ENCODE measurements around the gene TMEM231. TPM values are rescaled to one million over a fixed set of nuclear protein-coding genes. Genes with fewer than 3 reads are reported as not detected.
A peak's percentile ranks its signal among the peaks of the same experiment; 100 is the strongest.

The TMEM231 gene
- total and polyA plus RNA-seq, 2 of the 8 experiments (the other 6 are each of a cell fraction or from before 2014, with no cell fraction given) = 8.3 to 26.7 TPM

DNA sequence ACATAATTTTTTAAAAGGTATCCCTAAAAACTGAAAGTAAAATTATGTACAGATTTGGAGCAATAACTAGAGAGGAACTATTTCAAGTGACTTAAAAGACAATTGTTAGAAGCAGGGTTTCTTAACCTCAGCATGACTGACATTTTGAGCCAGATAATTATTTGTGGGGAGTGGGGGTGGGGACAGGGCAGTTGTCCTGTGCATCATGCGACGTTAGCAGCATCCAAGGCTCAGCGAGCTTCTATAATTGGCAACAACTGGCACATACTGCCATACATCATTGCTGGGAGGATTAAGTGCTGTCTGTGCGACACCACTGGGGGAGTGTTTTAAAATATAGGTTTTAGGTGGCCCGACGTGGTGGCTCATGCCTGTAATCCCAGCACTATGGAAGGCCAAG lies 37.3 kb upstream of the TMEM231 start:
- Histone ChIP-seq H4K91ac (replicated peaks; ENCODE audit: insufficient read length, low read length) (peak overlapping the region; percentile 20), H3K4ac (replicated peaks; ENCODE audit: insufficient read length, low read depth, low read length) (no peak overlapping the region), H3K79me1 (ENCODE audit: low read depth, low read length) (no peaks in the 10 kb centered on the region), H4K8ac (ENCODE audit: extremely low read depth, insufficient read depth, low read length) (no peak overlapping the region), H2AK5ac (ENCODE audit: low read depth, low read length) (no peak overlapping the region; the same call in 1 of the 2 replicates), H3K23ac (ENCODE audit: insufficient read length) (no peak overlapping the region), H2BK15ac (ENCODE audit: low read length) (no peak overlapping the region), H3K9ac (replicated peaks in 1 of 4; ENCODE audit: extremely low read depth in 1 of 4, low read depth in 3 of 4, low read length in 3 of 4) (no peak overlapping the region), H2BK5ac (ENCODE audit: low read depth, low read length) (peak overlapping the region; percentile 89; the same call in 1 of the 2 replicates), H3K4me3 (ENCODE audit: extremely low read depth in 1 of 4, insufficient read depth in 2 of 4, low read depth in 3 of 4, low read length in 4 of 4) (no peak overlapping the region), H3K18ac (ENCODE audit: extremely low read depth, low read length) (no peak overlapping the region), H3K4me1 (replicated peaks in 1 of 4; ENCODE audit: control insufficient read depth in 3 of 4, insufficient read depth in 4 of 4, low read length in 3 of 4) (peaks cover 5 to 18% (median 16%) of the 10 kb centered on the region in 4 experiments; a peak in 6 of 7 replicates), H3K4me2 (ENCODE audit: insufficient read depth in 1 of 2, low read depth in 2 of 2, low read length in 2 of 2) (peak overlapping the region in 1 of 2 experiments; percentile 59; a peak in 1 of 4 replicates), H3K23me2 (ENCODE audit: low read depth, low read length) (no peaks in the 10 kb centered on the region), H2BK120ac (replicated peaks; ENCODE audit: low read depth, low read length) (peak overlapping the region; percentile 75), H3K79me2 (ENCODE audit: control insufficient read depth in 1 of 2, insufficient read depth in 2 of 2, low read length in 2 of 2) (no peaks in the 10 kb centered on the region), H3K27me3 (replicated peaks in 1 of 4; ENCODE audit: control insufficient read depth in 3 of 4, extremely low read depth in 1 of 4, insufficient read depth in 3 of 4, low read length in 3 of 4) (no peaks in the 10 kb centered on the region), H4K20me1 (replicated peaks in 1 of 2; ENCODE audit: control insufficient read depth in 1 of 2, insufficient read depth in 2 of 2, low read length in 2 of 2) (no peaks in the 10 kb centered on the region), H3K56ac (replicated peaks; ENCODE audit: insufficient read length, low read depth, low read length) (no peak overlapping the region), H2BK20ac (ENCODE audit: low read length) (0 out of 2 replicates have a peak overlapping the region, but pooled peaks have one; percentile 84), H2BK12ac (ENCODE audit: low read depth, low read length) (peak overlapping the region; percentile 95), H4K5ac (ENCODE audit: insufficient read length, low read depth, low read length) (no peak overlapping the region), H3K14ac (ENCODE audit: insufficient read length) (no peak overlapping the region), H3K36me3 (ENCODE audit: control insufficient read depth in 2 of 4, insufficient read depth in 4 of 4, low read length in 3 of 4) (peaks cover 0 to 10% (median 5%) of the 10 kb centered on the region in 4 experiments; a peak in 2 of 8 replicates), H3K27ac (ENCODE audit: low read depth, low read length) (no peak overlapping the region), H2AFZ (ENCODE audit: low read length) (no peak overlapping the region), H3K9me3 (ENCODE audit: insufficient read depth in 2 of 2, low read depth in 1 of 2, low read length in 1 of 2) (peaks cover 0 to 2% of the 10 kb centered on the region in 2 experiments; a peak in 1 of 4 replicates)
- ChIA-PET POLR2A (ENCODE audit: partially characterized antibody) (interaction anchor here (0.9 to 1.6 kb wide), 8 partner anchors 12 to 98 kb away, joined by 3 to 6 read pairs (median 4); partner anchors contain the start of genes ADAT1, CHST6, KARS1 and TERF2IP), CTCF (ENCODE audit: partially characterized antibody) (interaction anchor here (0.7 to 1.4 kb wide), 4 partner anchors 37 to 123 kb away, joined by 3 to 5 read pairs (median 4); partner anchors contain the start of gene TMEM231)
- 95% methylated on average over 6 of the region's 6 CpGs; no CpG with 5 or more reads in 1 of the 2 experiments for WGBS, 2 experiments (ENCODE audit: extremely low coverage in 1 of 2, insufficient coverage in 1 of 2, insufficient read length in 1 of 2, insufficient replicate concordance in 2 of 2, low coverage in 1 of 2, low lambda C conversion rate in 2 of 2, missing lambda C conversion rate in 1 of 2)
- FAIRE-seq (no peak), DNase-seq (ENCODE audit: low read depth in 1 of 2, low spot score in 2 of 2) (no peak)
- TF ChIP-seq, protein P1, sequence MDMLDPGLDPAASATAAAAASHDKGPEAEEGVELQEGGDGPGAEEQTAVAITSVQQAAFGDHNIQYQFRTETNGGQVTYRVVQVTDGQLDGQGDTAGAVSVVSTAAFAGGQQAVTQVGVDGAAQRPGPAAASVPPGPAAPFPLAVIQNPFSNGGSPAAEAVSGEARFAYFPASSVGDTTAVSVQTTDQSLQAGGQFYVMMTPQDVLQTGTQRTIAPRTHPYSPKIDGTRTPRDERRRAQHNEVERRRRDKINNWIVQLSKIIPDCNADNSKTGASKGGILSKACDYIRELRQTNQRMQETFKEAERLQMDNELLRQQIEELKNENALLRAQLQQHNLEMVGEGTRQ (IDR thresholded peaks at IDR 0.05; ENCODE audit: low read length) = no peak
- TF ChIP-seq GTF2F1 (IDR thresholded peaks at IDR 0.05; ENCODE audit: borderline replicate concordance, low read depth, low read length) = no peak
- TF ChIP-seq RBBP5 (IDR thresholded peaks at IDR 0.05; ENCODE audit: borderline replicate concordance, low read depth, low read length) = no peak
- TF ChIP-seq TCF12 (IDR thresholded peaks at IDR 0.05; ENCODE audit: low read depth, low read length) = no peak
- no peak for TF ChIP-seq CHD1 (IDR thresholded peaks at IDR 0.05; ENCODE audit: low read depth, low read length)
- TF ChIP-seq RNF2 (IDR thresholded peaks at IDR 0.05; ENCODE audit: borderline replicate concordance, low read depth, low read length, missing control alignments, poor library complexity, severe bottlenecking) = no peak
- no peak for TF ChIP-seq RAD21 (IDR thresholded peaks at IDR 0.05 in 1 of 2, conservative IDR thresholded peaks at IDR 0.05 in 1 of 2; ENCODE audit: low read depth in 2 of 2, low read length in 2 of 2)
- TF ChIP-seq, protein P2, sequence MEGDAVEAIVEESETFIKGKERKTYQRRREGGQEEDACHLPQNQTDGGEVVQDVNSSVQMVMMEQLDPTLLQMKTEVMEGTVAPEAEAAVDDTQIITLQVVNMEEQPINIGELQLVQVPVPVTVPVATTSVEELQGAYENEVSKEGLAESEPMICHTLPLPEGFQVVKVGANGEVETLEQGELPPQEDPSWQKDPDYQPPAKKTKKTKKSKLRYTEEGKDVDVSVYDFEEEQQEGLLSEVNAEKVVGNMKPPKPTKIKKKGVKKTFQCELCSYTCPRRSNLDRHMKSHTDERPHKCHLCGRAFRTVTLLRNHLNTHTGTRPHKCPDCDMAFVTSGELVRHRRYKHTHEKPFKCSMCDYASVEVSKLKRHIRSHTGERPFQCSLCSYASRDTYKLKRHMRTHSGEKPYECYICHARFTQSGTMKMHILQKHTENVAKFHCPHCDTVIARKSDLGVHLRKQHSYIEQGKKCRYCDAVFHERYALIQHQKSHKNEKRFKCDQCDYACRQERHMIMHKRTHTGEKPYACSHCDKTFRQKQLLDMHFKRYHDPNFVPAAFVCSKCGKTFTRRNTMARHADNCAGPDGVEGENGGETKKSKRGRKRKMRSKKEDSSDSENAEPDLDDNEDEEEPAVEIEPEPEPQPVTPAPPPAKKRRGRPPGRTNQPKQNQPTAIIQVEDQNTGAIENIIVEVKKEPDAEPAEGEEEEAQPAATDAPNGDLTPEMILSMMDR (IDR thresholded peaks at IDR 0.05; ENCODE audit: control extremely low read depth in 1 of 3, insufficient read depth in 1 of 3, low read depth in 1 of 3, low read length in 3 of 3) = no peak
